Endodermal cell (in vitro differentiated cells): ENCODE measurements around the gene CACNA1A. TPM values are rescaled to one million over a fixed set of nuclear protein-coding genes. Genes with fewer than 3 reads are reported as not detected.
A peak's percentile ranks its signal among the peaks of the same experiment; 100 is the strongest.

Source experiments
- DNase-seq: peaks from one replicate; pipeline ENCODE4 v3.0.0-alpha.2; 2017
- H3K27ac ChIP-seq: 2 replicates; pipeline ENCODE4 v1.5.1; 2013; ENCODE audit warnings: mild to moderate bottlenecking, low read depth, low read length, moderate library complexity
- H3K27me3 ChIP-seq: 2 replicates; pipeline ENCODE4 v1.6.1; 2013; ENCODE audit warnings: mild to moderate bottlenecking, low read length, moderate library complexity; ENCODE audit not compliant: insufficient read depth, control insufficient read depth, poor library complexity, severe bottlenecking
- H3K36me3 ChIP-seq: 2 replicates; pipeline ENCODE4 v1.7.0; 2013; ENCODE audit warnings: mild to moderate bottlenecking, low read length, moderate library complexity; ENCODE audit not compliant: control insufficient read depth, insufficient read depth
- H3K4me1 ChIP-seq: one replicate; pipeline ENCODE4 v1.7.0; 2013; ENCODE audit warnings: low read length; ENCODE audit not compliant: control insufficient read depth, insufficient read depth
- H3K4me3 ChIP-seq: 2 replicates; pipeline ENCODE4 v1.5.1; 2013; ENCODE audit warnings: mild to moderate bottlenecking, low read length, moderate library complexity
- H3K9ac ChIP-seq: 2 replicates; pipeline ENCODE4 v1.6.1; 2013; ENCODE audit warnings: mild to moderate bottlenecking, low read length, moderate library complexity; ENCODE audit not compliant: poor library complexity, severe bottlenecking; ENCODE audit errors: extremely low read depth
- H3K9me3 ChIP-seq: 2 replicates; pipeline ENCODE4 v1.6.1; 2013; ENCODE audit warnings: mild to moderate bottlenecking, low read length, moderate library complexity; ENCODE audit not compliant: control insufficient read depth
- H3K27ac Mint-ChIP-seq: 2 replicates; pipeline ENCODE4 v1.8.0; 2020; ENCODE audit warnings: mixed read lengths
- H3K27me3 Mint-ChIP-seq: 2 replicates; pipeline ENCODE4 v1.8.0; 2021; ENCODE audit warnings: mild to moderate bottlenecking, mixed read lengths; ENCODE audit not compliant: insufficient read depth
- H3K36me3 Mint-ChIP-seq: 2 replicates; pipeline ENCODE4 v1.8.0; 2020; ENCODE audit warnings: low read depth, mixed read lengths
- H3K4me1 Mint-ChIP-seq: 2 replicates; pipeline ENCODE4 v1.8.0; 2020; ENCODE audit warnings: mixed read lengths
- H3K4me3 Mint-ChIP-seq: 2 replicates; pipeline ENCODE4 v1.8.0; 2020; ENCODE audit warnings: mild to moderate bottlenecking, moderate library complexity, mixed read lengths
- H3K9me3 Mint-ChIP-seq: 2 replicates; pipeline ENCODE4 v1.8.0; 2020; ENCODE audit warnings: mild to moderate bottlenecking, mixed read lengths
- CTCF ChIP-seq: fragments of 200-600 bp; sonication (generic); conservative IDR thresholded peaks from 2 replicates; pipeline ENCODE4 v1.5.0; 2021; ENCODE audit warnings: antibody characterized with exemption, mild to moderate bottlenecking
- WGBS, 2 experiments: methylation state at CpG; one replicate each; pipeline versions ENCODE4 v1.1.5 to v1.1.7; 2013; ENCODE audit warnings: missing lambda C conversion rate in 2 of 2, mixed read lengths in 1 of 2; ENCODE audit not compliant: insufficient coverage in 1 of 2, insufficient read length in 1 of 2; 5-methylcytosine and 5-hydroxymethylcytosine counted together
- total RNA-seq, 2 donors: library from RNA; stranded (reverse); fragmentation: NEBNext Ultra II Directional in 1 of 2; extraction: Animal tissue kit (Norgen Biotek cat#: 25700) in 1 of 2; gene quantifications; 2 replicates in 1 of 2; 3 replicates in 1 of 2; pipeline ENCODE4 v1.2.1, GENCODE V29; 2021

Gene CACNA1A
- total RNA-seq, 2 donors from 2014 or later: 8.0 to 10.6 TPM

- Histone ChIP-seq H3K27ac (no peak overlapping the region), H3K4me3 (no peak overlapping the region), H3K9ac (no peak overlapping the region), H3K4me1 (no peaks in the 10 kb centered on the region), H3K9me3 (no peaks in the 10 kb centered on the region), H3K36me3 (no peaks in the 10 kb centered on the region), H3K27me3 (peaks cover 13% of the 10 kb centered on the region)
- Mint-ChIP-seq H3K4me3 (no peak overlapping the region), H3K27me3 (peaks cover 7% of the 10 kb centered on the region), H3K9me3 (no peaks in the 10 kb centered on the region), H3K36me3 (no peaks in the 10 kb centered on the region), H3K4me1 (peaks cover 2% of the 10 kb centered on the region), H3K27ac (no peak overlapping the region)
- WGBS, 2 experiments: 65 to 69% methylated on average over 12 of the region's 12 CpGs
- no peak for TF ChIP-seq CTCF
- peak; percentile 46 for DNase-seq
Observed at GRCh38 chr19:13461536-13461935, 44.7 kb downstream of the CACNA1A start.

- TF ChIP-seq CTCF: no peak
- Mint-ChIP-seq H3K36me3 (no peaks in the 10 kb centered on the region), H3K27me3 (peaks cover 7% of the 10 kb centered on the region), H3K4me3 (no peak overlapping the region), H3K4me1 (peaks cover 2% of the 10 kb centered on the region), H3K27ac (no peak overlapping the region), H3K9me3 (no peaks in the 10 kb centered on the region)
- peak; percentile 56 for DNase-seq
- H3K4me1 ChIP-seq: no peaks in the 10 kb centered on the region
- no peaks in the 10 kb centered on the region for H3K9me3 ChIP-seq
- no peak overlapping the region for H3K9ac ChIP-seq
- no peak overlapping the region for H3K4me3 ChIP-seq
- H3K27me3 ChIP-seq: peaks cover 13% of the 10 kb centered on the region
- WGBS, 2 experiments: 10 to 16% methylated on average over 3 to 7 of the region's 7 CpGs
- H3K27ac ChIP-seq: no peak overlapping the region
- no peaks in the 10 kb centered on the region for H3K36me3 ChIP-seq
Observed at GRCh38 chr19:13460045-13460444, 46.2 kb downstream of the CACNA1A start.

- Mint-ChIP-seq H3K9me3 (no peaks in the 10 kb centered on the region), H3K36me3 (no peaks in the 10 kb centered on the region), H3K27ac (no peak overlapping the region), H3K27me3 (peaks cover 7% of the 10 kb centered on the region), H3K4me1 (peaks cover 2% of the 10 kb centered on the region), H3K4me3 (no peak overlapping the region)
- 48% methylated on average over 10 of the region's 10 CpGs for WGBS, 2 experiments
- H3K9me3 ChIP-seq: no peaks in the 10 kb centered on the region
- H3K27me3 ChIP-seq: peaks cover 13% of the 10 kb centered on the region
- TF ChIP-seq CTCF: no peak
- no peak overlapping the region for H3K9ac ChIP-seq
- H3K27ac ChIP-seq: peak overlapping the region; percentile 14
- DNase-seq: peak; percentile 46
- H3K4me1 ChIP-seq: no peaks in the 10 kb centered on the region
- H3K36me3 ChIP-seq: no peaks in the 10 kb centered on the region
- H3K4me3 ChIP-seq: no peak overlapping the region
Observed at GRCh38 chr19:13459351-13459750, 46.9 kb downstream of the CACNA1A start.
